NCI-H2227 (cell line): ENCODE data around the gene PPDPF.
"Not testable (repeated sequence)": the region's sequence is repeated elsewhere in the genome, so short reads cannot be mapped to it uniquely, and the experiment has no call there.

ENCODE experiments used
- DNase-seq: peaks from one replicate; lab custom pipeline; 2025; ENCODE audit not compliant: unreplicated experiment; lab: John Stamatoyannopoulos, UW

The PPDPF gene, protein sequence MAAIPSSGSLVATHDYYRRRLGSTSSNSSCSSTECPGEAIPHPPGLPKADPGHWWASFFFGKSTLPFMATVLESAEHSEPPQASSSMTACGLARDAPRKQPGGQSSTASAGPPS

DNA sequence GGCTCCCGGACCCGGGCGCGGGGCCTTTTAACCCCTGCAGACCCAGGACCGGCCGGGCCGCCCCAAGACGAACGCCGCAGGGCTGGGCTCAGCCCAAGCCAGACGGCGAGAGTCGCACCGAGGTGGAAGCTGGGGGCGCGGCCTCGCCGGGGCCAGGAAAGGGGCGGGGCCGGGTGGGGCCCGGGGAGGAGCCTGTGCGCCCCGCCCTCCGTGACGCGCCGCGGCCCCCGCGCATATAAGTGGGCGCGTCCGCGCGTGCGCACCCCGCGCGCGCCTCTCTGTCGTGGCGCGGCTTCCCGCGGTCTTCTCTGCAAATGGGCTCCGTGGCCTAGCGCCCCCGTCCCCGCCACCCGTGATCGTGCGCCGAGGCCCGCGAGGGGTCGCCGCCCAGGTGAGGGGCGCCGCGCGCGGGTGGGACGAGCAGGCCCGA, at the start of gene PPDPF:
PPDPF (plus strand) TSS at position 262 of the 430 bp plus-strand sequence. CDS start 544 bp downstream, outside the sequence.
- DNase-seq: peak; percentile 89

DNA sequence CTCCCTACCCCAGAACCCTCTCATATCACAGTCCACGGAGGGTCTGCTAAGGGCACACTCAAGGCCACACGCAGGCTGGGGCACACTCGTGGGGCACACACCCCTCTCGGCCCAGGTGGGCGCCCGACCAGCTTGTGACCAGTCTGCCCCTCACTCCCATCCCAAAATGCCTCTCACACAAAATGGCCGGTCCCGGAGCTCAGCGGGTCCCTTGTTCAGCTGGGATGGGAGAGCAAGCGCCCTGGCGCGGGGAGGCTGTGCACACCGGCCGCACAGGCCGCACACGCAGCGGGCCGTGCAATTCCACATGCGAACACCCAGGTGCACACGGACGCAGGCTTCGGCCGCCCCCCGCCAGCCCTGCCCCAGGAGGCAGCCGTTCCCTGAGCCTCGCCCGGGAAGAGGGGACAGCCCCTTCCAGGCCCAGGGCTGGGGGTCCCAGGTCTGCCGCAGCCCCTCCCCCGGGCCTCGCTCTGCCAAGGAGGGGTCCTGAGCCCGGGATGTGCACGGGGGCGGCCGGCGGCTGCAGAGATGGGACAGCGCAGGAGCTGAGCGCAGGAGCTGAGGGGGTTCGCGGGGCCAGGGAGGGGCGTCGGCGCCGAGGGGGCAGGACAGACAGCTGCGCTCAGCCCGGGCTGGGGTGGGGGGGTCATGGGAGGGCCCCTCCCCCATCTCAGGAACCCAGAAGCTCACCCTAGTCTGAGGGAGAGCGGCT, 49.4 kb upstream of the PPDPF start:
- peak; percentile 34 for DNase-seq

DNA sequence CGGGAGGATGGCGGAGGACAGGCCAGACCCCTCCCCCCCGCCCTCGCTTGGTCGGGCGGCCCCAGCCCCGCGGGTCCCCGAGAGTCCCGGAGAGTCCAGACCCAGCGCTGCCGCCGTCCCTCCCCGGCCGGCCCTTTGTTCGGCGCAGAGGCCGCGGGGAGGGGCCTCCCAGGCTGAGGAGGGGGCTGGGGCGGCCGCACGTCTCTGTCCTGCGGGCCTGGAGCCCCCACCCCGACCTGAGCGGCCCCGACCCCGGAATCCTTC, 48.9 kb upstream of the PPDPF start:
- peak; percentile 45 for DNase-seq

DNA sequence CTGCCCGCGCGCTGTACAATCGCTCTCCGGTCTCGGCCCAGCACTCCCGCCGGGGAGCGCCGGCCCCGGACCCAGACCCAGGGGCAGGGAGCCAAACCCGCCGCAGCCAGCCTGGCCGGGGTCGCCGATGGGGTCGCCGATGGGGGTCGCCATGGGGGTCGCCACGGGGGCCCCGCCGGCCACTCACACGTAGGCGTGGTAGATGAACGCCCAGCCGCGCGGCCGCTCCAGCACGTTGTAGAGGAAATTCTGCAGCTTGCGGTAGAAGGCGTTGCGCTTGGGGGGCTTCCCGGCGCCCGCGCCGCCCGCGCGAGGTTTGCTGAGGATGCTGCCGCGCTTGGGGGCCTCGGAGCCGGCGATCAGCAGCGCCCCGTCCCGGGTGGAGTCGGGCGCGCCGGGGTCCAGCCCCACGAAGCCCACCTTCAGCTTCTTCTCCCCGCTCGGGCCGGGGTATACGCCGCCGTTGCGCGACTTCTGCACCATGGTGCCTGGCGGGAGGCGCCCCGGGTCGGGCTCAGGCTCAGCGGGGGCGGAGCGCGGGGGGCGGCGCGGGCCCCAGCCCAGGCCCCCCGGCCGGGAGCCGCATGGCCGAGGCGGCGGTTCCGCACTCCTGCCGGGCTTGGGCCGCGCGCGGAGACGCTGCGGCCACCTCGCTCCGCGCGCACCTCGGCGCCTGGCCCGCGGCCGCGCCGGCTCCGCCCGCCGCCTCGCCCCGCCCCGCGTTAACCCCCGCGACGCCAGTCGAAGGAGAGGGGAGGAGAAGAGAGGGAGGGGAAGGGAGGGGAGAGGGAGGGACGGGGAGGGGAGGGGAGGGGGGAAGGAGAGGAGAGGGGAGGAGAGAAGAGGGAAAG, 48.4 kb upstream of the PPDPF start, which contains the start of gene KCNQ2:
KCNQ2 (minus strand) TSS at position 675 of the 851 bp plus-strand sequence; CDS start at position 483, 192 bp downstream.
- peak; percentile 80 for DNase-seq

DNA sequence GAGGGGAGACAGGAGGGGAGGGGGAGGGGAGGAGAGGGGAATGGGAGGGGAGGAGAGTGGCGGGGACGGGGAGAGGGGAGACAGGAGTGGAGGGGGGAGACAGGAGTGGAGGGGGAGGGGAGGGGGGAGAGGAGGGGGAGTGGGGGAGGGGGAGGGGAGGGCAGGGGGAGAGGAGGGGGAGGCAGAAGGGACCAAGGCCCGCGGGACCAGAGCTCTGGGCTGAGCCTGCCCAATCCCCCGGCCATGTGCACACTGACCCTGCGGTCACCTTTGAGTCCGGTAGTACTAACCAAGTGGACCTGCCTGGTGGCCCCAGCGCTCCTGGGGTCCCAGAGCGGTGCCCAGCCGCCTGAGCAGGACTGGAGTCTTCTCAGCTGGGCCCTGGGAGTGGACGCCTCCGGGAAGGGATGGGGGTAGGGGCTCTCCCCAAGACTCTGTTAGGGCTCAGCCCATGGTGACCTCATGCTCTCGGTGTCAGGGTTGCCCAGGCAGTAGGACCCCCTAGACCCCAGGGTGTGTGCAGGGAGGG, 47.6 kb upstream of the PPDPF start:
- DNase-seq: no peak

DNA sequence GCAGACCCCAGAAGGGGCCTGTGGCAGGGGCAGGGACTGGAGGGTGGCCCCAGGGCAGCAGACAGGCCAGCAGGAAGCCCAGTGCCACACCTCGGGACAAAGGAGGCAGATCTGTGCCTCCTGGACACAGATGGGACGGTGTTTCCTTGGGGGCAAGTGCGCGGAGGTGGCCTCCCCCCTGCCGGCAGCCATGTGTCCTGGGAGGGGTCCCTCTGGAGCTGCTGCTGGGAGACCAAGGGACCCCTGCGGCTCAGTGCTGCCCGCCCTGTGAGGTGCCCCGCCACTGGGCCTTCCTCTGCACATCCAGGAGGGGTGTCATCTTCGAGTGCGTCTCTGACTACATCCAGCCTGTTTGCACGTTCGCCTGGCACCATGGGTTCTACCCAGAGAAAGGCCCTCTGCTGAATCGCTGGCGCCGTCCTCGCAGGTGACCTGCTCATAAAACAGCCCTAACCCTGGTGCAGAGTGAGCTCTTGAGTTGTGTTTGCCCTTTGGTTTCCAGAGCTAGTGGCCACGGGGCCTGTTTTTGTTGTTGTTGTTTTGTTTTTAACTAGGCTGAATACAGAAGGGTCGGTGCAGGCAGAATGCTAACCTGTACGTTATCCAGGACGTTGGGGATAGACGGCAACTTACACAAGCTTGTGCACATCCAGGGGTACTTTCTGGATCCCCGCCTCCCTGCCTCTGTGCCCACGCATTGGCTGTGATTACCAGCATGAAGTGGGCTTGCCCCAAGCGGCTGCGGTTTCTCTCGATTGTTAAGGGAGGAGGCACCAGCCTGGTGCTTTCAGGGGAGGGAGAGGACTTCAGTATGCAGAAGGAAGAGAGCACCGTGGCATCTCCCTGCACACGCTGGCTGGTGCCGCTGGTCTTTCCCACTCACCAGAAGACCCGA, 46.8 kb upstream of the PPDPF start:
- DNase-seq: peak; percentile 62

DNA sequence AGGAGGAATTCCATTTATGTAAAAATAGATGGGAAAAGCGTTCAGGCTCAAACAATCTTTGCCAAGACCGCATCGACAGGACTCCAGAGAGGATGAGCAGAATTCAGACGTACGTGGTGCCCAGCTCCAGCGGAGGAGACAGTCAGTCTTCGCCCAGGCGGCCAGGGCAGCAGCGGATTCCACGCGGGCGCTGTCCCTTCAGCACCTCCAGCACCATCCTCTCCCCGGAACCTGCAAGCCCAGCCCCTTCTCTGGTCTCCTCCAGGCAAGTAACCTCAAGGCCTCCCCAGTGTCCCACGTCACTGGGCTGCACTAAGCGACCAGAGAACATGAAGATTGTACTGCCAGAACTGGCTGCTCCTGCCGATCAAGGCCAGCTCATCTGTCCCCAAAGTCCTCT, 45.4 kb upstream of the PPDPF start:
- DNase-seq: no peak

DNA sequence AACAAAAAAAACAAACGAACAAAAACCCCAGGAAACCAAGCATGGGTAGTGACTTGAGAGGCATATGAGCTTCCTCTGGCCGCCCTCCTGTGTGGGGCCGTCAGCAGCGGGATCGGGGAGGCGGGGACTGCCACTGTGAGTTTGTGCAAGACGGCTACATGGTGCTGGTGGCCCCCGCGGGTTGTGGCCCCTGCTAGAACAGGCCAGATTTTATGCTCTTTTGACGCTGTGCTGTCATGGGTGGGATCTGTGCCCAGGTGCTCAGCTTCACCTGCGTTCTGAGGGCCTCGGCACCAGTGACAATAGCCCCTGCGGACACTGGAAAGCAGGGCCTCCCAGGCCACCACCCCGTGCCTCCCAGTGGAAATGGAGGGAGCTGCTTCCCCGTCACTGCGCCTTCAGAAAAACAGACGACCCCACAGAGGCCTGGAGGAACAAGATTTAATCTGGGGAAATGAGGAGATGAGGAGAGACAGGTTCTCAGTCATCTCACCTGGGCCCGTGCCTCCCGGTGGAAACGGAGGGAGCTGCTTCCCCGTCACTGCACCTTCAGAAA, 43.4 kb upstream of the PPDPF start:
- DNase-seq: no peak

DNA sequence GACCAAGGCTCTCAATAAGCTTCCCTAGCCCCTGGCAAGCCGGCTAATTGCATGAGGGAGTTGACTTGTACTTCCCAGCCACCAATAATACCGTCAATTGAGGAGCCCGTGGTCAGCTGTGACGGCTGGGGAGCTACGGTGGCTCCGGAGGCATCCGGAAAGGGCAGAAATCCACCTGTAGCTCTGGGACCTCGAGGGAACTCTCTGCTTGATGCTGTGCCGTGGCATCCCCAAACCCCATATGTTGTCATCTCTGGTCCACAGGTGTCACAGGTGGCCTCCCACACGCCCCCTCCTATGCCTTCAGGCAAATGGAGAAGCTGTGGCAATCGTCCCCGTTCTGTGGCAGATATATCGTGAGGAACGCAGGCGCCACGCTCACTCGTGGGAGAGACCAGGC, 42.6 kb upstream of the PPDPF start:
- DNase-seq: no peak

DNA sequence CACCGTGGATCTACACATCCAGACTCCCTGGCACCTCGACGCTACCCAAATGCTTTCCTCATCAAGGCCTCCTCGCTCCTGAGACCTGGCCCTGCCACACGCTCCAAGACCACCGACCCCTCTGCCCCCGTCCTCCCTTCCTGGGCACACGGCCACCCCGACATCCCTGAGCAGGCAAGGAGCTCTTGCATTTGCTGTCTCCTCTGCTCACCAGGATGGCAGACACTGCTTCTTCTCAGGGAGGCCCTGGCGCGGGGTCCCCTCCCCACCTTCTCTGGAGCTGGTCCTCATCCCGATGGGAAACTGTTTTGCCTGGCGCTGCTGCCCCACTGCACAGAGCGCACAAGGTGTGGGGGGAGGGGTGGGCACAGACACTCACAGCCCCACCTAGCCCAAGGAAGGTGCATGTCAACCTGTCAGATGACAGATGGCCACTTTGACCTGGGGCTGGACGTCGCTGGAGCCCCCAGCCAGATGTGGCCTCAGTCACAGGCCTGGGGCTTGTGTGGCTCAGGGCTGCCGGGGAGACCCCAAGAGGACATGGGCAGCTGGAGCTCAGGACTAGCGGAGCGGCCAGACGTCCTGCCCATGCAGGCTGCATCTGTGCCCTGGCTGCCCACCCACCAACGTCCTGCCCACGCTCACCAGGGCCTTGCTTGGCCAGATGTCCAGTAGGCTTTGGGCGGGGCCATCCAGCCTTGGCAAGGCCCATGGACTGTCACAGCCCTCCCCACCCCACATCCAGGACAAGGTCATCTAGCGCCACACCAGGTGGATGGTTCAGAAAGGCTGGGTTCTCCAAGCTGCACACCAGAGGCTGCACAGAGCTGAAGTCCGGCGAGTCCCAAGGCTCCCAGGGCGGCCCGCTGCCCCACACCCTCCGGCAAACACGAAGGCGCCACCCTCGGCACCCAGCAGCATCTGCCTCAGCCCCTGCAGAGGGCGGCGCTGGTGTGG, 41.9 kb upstream of the PPDPF start:
- DNase-seq: no peak

DNA sequence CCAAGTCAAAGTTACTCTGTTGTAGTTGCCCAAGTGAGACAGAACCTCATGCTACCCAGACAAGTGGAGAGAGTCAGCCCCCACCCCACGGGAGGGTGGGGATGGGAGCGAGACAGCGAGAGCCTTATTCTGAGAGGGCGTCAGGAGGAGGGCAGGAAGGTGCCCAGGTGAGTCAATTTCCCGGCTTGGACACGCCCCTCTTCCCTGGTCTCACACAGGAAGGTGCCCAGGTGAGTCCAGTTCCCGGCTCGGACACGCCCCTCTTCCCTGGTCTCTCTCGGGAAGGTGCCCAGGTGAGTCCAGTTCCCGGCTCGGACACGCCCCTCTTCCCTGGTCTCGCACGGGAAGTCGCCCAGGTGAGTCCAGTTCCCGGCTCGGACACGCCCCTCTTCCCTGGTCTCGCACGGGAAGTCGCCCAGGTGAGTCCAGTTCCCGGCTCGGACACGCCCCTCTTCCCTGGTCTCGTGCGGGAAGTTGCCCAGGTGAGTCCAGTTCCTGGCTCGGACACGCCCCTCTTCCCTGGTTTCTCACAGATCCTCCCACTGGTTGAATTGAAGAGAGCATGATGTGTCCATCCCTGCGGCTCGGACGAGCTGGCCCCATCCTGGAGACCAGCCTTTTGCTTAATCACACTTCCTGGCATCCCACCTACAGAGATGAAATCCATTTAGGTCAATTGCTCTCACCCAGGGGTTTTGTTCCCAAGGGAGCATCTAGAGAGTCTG, 40.7 kb upstream of the PPDPF start:
- not testable (repeated sequence) for DNase-seq

DNA sequence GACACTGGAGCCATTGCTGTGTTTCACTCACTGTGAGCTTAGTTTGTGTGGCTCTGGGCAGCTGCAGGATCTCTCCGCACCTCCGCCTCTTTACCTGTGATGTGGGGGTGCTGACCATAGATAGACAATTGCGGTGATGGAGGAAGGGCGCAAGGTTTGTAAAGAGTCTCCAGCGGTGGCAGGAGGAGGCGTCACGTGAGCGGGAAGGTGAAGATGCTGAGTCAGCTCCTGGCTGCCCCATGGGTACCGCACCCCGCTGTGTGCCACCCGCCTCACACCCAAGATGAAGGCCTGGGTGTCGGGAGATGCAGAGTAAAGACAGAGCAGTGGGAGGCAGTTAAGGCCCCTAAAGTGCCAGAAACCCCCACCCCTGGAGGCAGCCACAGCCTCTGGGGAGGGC, 39.1 kb upstream of the PPDPF start:
- no peak for DNase-seq

DNA sequence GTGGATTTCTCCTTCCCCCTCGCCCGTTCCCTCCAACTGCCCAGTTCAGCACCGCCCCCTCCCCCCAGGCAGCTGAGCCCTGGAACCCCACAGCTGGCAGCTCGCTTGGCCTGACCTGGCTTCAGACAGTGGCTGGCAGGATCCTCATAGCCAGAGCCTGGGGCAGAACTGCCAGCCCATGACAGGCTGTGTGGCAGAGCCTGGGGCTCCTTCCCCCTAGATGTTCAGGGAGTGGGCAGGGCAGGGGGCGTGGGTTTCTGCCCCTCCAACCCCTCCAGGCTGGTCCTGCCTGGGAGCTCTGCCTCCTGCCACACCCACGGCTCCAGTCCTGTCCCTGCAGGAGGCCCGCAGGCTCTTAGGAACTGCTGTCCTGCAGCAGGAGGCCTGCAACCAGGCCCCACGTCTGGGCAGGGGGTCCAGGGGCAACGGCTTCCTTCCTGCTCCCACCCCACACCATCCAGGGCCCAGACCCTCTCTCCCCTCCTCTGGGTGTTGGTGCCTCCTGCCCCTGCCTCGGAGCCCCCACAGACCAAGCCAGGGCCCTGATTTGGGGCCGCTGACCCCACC, 38.5 kb upstream of the PPDPF start:
- DNase-seq: peak; percentile 29

DNA sequence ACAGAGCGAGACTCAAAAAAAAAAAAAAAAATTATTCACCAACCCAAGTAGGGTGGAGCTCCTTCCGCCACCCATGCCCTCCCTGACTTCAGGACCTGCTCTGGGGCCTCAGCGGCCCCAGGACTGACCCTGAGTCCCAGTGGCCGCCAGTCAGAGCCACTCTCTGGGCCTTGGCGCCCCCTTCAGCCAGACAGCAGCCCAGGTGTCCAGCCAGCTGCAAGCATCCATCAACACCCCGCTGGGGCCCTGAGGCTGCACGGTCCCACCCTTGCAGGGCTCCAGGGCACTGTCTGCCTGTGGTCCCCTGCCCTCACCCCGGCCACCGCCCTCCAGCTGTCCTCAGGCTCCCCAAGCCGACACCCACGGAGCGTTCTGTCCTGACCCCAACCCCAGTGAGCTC, 36.7 kb upstream of the PPDPF start:
- no peak for DNase-seq

DNA sequence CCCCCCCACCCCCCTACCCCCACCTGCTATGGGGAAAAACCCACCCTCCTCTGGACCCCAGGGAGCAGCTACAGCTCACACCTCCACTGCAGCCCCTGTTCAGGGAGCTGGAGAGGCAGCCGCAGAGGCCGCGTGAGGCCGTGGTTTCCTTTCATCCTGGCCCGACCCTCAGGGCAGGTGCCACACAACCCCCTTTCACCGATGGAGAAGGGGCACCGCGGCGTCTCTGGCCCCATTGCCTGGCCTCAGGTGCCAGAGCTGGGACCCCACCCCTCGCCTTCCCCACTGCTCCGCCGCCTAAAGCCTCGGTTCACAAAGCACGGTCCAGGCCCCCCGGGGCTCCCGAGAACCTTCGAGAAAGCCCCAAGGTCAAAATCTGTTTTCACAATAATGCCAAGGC, 36.3 kb upstream of the PPDPF start:
- DNase-seq: no peak

DNA sequence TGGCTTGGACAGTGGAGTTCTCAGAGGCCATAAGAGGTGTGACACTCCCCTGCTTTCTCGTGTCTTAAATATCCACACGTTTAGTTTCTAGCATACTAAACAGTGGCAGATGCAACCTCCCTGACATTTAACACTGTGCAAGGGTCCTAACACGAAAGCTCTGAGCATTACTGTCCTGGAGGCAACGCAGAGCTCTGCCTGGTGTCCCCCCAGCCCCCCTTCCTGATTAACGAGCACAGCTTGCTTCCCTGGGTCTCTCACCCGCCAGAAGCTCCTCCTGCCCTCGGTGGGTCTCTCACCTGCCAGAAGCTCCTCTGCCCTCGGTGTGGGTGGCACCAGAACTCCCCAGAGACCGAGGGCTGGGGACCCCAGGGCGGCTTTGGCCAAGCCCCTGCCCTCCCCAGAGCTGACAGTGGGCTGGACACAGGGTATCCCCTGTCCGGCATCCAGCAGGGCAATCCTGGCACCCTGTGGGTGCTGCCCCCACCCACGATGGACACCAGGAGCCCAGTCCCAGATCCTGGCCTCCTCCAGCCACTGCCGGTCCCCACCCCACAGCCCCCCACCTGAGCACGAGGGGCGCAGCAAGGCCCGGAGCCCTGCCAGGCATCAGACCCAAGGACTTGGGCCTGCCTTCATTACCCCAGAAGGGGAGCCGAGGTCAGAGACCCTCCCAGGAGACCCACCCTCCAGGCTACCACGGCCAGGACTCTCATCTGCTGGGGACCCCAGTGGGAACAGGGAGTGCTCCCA, 35.7 kb upstream of the PPDPF start:
- no peak for DNase-seq

DNA sequence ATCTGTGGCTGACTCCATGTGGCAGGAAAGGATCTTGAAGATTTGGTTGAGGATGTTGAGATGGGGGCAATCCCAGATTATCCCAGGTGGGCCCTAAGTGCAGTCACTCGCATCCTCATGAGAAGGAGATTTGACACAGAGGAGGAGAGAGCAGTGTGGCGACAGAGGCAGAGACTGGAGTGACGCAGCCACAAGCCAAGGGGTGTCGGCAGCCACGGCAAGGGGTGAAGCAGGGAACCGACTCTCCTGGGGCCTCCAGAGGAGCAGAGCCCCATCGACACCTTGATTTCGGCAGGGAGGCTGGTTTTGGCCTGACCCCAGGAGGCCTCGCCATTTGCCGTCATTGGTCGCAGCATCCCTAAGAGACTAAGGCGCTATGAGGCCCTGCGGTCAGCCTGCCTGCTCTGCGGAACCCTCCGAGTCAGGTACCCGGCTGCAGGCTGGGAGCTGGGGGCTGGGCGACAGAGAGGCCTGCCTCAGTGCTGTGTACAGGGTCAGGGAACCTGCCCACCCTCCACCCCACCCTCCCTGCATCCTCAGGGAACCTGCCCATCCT, 34.2 kb upstream of the PPDPF start:
- DNase-seq: no peak
